SK-N-SH (cell line): Measurements from ENCODE around the gene FRZB. TPM values are rescaled to one million over a fixed set of nuclear protein-coding genes. Genes with fewer than 3 reads are reported as not detected.

Experiments used
- CTCF ChIA-PET: fragments of 300-600, 350-600 bp; formaldehyde crosslinking; extraction: SDS; loops from one replicate; lab custom pipeline; 2021; lab: Yijun Ruan, JAX
- POLR2A ChIA-PET: fragments of 350-600 bp; sonication (Branson Sonifier 250); formaldehyde crosslinking; extraction: SDS; loops from one replicate; lab custom pipeline; 2020; ENCODE audit warnings: antibody characterized with exemption, inconsistent platforms; lab: Yijun Ruan, JAX
- DNase-seq: peaks from one replicate; pipeline ENCODE4 v3.0.0; 2012
- H2AFZ ChIP-seq: fragments of 200-600 bp; sonication (generic); 2 replicates; pipeline ENCODE4 v1.8.1; 2016; ENCODE audit warnings: antibody characterized with exemption, mild to moderate bottlenecking, low read depth
- H3F3A ChIP-seq: fragments of 200-600 bp; sonication (generic); replicated peaks from 2 replicates; pipeline ENCODE3; 2016; ENCODE audit warnings: antibody characterized with exemption, mild to moderate bottlenecking; ENCODE audit not compliant: insufficient read depth
- H3K27ac ChIP-seq, 2 experiments: fragments of 200-500 bp in 1 of 2; fragments of 200-600 bp in 1 of 2; sonication (Bioruptor generic) in 1 of 2; sonication (generic), shearing (Covaris generic) in 1 of 2; 2 replicates each; pipeline versions ENCODE4 v1.5.1 to v1.6.1; 2014 to 2016; ENCODE audit warnings: low read depth in 2 of 2, inconsistent platforms in 1 of 2, low read length in 1 of 2, mild to moderate bottlenecking in 1 of 2, mixed read lengths in 1 of 2
- H3K27me3 ChIP-seq: fragments of 200-600 bp; sonication (generic), shearing (Covaris generic); 2 replicates; pipeline ENCODE4 v1.6.1; 2016; ENCODE audit warnings: mixed run types; ENCODE audit not compliant: insufficient read depth
- H3K36me3 ChIP-seq, 2 experiments: fragments of 200-500 bp in 1 of 2; fragments of 200-600 bp in 1 of 2; sonication (Bioruptor generic) in 1 of 2; sonication (generic) in 1 of 2; replicated peaks in 1 of 2; 2 replicates each; pipeline versions ENCODE3 to v1.5.1; 2014 to 2016; ENCODE audit warnings: low read length in 1 of 2, mild to moderate bottlenecking in 1 of 2; ENCODE audit not compliant: insufficient read depth in 2 of 2, control insufficient read depth in 1 of 2
- H3K4me1 ChIP-seq, 2 experiments: fragments of 200-500 bp in 1 of 2; fragments of 200-600 bp in 1 of 2; sonication (Bioruptor generic) in 1 of 2; sonication (generic), shearing (Covaris generic) in 1 of 2; 2 replicates each; pipeline versions ENCODE4 v1.5.1 to v1.6.1; 2014 to 2016; ENCODE audit warnings: low read depth in 1 of 2, low read length in 1 of 2, mixed run types in 1 of 2; ENCODE audit not compliant: insufficient read depth in 2 of 2, control insufficient read depth in 1 of 2
- H3K4me2 ChIP-seq: fragments of 200-600 bp; sonication (generic), shearing (Covaris generic); 2 replicates; pipeline ENCODE4 v1.6.1; 2017; ENCODE audit warnings: mixed run types
- H3K4me3 ChIP-seq, 2 experiments: fragments of 200-500 bp in 1 of 2; fragments of 200-600 bp in 1 of 2; sonication (Bioruptor generic) in 1 of 2; sonication (generic), shearing (Covaris generic) in 1 of 2; 2 replicates each; pipeline versions ENCODE4 v1.5.1 to v1.8.1; 2014 to 2016; ENCODE audit warnings: low read depth in 2 of 2, inconsistent platforms in 1 of 2, low read length in 1 of 2, mild to moderate bottlenecking in 1 of 2, mixed read lengths in 1 of 2, moderate library complexity in 1 of 2
- H3K79me2 ChIP-seq: fragments of 200-600 bp; sonication (generic); 2 replicates; pipeline ENCODE4 v1.8.1; 2017; ENCODE audit warnings: mild to moderate bottlenecking; ENCODE audit not compliant: insufficient read depth
- H3K9ac ChIP-seq: fragments of 200-600 bp; sonication (generic); 2 replicates; pipeline ENCODE4 v1.6.1; 2017; ENCODE audit warnings: mixed run types
- H3K9me2 ChIP-seq: fragments of 200-600 bp; sonication (generic); 2 replicates; pipeline ENCODE4 v1.6.1; 2017; ENCODE audit warnings: mixed run types
- H3K9me3 ChIP-seq: fragments of 200-600 bp; sonication (generic); 2 replicates; pipeline ENCODE4 v1.6.1; 2017; ENCODE audit warnings: mixed run types, mild to moderate bottlenecking, moderate library complexity
- H4K20me1 ChIP-seq: fragments of 200-600 bp; sonication (generic); 2 replicates; pipeline ENCODE4 v1.6.1; 2017; ENCODE audit warnings: mild to moderate bottlenecking, mixed run types; ENCODE audit not compliant: insufficient read depth
- EP300 ChIP-seq, 2 experiments: IDR thresholded peaks; 2 replicates each; pipeline versions ENCODE4 v1.4.0 to v1.6.1; 2012; ENCODE audit warnings: borderline replicate concordance in 1 of 2, low read depth in 1 of 2, low read length in 1 of 2
- FOSL2 ChIP-seq: IDR thresholded peaks from 2 replicates; pipeline ENCODE4 v1.4.0; 2012; ENCODE audit warnings: low read depth, mild to moderate bottlenecking, moderate library complexity, borderline replicate concordance
- FOXM1 ChIP-seq: IDR thresholded peaks from 2 replicates; pipeline ENCODE4 v1.4.0; 2012; ENCODE audit warnings: low read depth, mild to moderate bottlenecking
- RCOR1 ChIP-seq: fragments of 150-350 bp; IDR thresholded peaks from 2 replicates; pipeline ENCODE4 v1.6.1; 2017; ENCODE audit warnings: antibody characterized with exemption, low read length
- REST ChIP-seq: IDR thresholded peaks from 2 replicates; pipeline ENCODE4 v1.6.1; 2012; ENCODE audit warnings: mild to moderate bottlenecking, low read depth, low read length, moderate library complexity
- RFX5 ChIP-seq: IDR thresholded peaks from 2 replicates; pipeline ENCODE4 v1.6.1; 2012; ENCODE audit warnings: mild to moderate bottlenecking, improper control_type of control experiment, low read length
- SIN3A ChIP-seq: IDR thresholded peaks from 2 replicates; pipeline ENCODE4 v1.6.1; 2012; ENCODE audit warnings: low read depth, mild to moderate bottlenecking, low read length, moderate library complexity, borderline replicate concordance
- YY1 ChIP-seq: IDR thresholded peaks from 2 replicates; pipeline ENCODE4 v1.4.0; 2012; ENCODE audit warnings: low read depth, mild to moderate bottlenecking
- ZBTB33 ChIP-seq: IDR thresholded peaks from 2 replicates; pipeline ENCODE4 v1.4.0; 2012; ENCODE audit warnings: low read depth, borderline replicate concordance
- WGBS: methylation state at CpG from one replicate; pipeline ENCODE4 v1.1.6; 2017; ENCODE audit warnings: low lambda C conversion rate; 5-methylcytosine and 5-hydroxymethylcytosine counted together
- polyA plus RNA-seq, 3 experiments: library from polyadenylated mRNA; depleted of rRNA; stranded (reverse); fragments of >200 nt; gene quantifications; 2 replicates each; pipeline ENCODE4 v1.2.3, GENCODE V29; 2012

Gene FRZB
- polyA plus RNA-seq, 1 of the 3 experiments (the other 2 are of a cell fraction) = 3.5 TPM

GRCh38 chr2:182901748-182902147, 35.3 kb upstream of the FRZB start (continued):
- TF ChIP-seq REST = no peak

GRCh38 chr2:182898718-182899117, 32.3 kb upstream of the FRZB start:
- Histone ChIP-seq H3K27me3 (no peaks in the 10 kb centered on the region), H3K4me3 (no peak overlapping the region), H3K4me2 (no peak overlapping the region), H3K4me1 (peaks cover 0 to 4% of the 10 kb centered on the region in 2 experiments; a peak in 1 of 4 replicates), H2AFZ (no peak overlapping the region), H3K9ac (no peak overlapping the region), H4K20me1 (no peaks in the 10 kb centered on the region), H3K9me2 (no peaks in the 10 kb centered on the region), H3K36me3 (peaks cover 0 to 6% of the 10 kb centered on the region in 2 experiments), H3F3A (peaks cover 7% of the 10 kb centered on the region), H3K79me2 (no peaks in the 10 kb centered on the region), H3K9me3 (no peaks in the 10 kb centered on the region), H3K27ac (no peak overlapping the region)
- 55% methylated on average over 1 of the region's 1 CpG for WGBS
- DNase-seq = no peak
- POLR2A ChIA-PET = no interaction called here
- CTCF ChIA-PET = interaction anchor here (1.0 to 1.3 kb wide), 2 partner anchors 51 to 131 kb away, joined by 3 read pairs; no protein-coding TSS in a partner anchor
- no peak for TF ChIP-seq EP300 (IDR thresholded peaks at IDR 0.05; ENCODE audit: borderline replicate concordance in 1 of 2, low read depth in 1 of 2, low read length in 1 of 2)
- TF ChIP-seq SIN3A = no peak
- no peak for TF ChIP-seq FOXM1
- TF ChIP-seq REST = no peak
- no peak for TF ChIP-seq ZBTB33
- no peak for TF ChIP-seq RFX5
- no peak for TF ChIP-seq YY1
- TF ChIP-seq FOSL2 = no peak
- no peak for TF ChIP-seq RCOR1
